ENCODE data around the gene ZNF648.
A peak's percentile ranks its signal among the peaks of the same experiment; 100 is the strongest.

ZNF648 gene, protein sequence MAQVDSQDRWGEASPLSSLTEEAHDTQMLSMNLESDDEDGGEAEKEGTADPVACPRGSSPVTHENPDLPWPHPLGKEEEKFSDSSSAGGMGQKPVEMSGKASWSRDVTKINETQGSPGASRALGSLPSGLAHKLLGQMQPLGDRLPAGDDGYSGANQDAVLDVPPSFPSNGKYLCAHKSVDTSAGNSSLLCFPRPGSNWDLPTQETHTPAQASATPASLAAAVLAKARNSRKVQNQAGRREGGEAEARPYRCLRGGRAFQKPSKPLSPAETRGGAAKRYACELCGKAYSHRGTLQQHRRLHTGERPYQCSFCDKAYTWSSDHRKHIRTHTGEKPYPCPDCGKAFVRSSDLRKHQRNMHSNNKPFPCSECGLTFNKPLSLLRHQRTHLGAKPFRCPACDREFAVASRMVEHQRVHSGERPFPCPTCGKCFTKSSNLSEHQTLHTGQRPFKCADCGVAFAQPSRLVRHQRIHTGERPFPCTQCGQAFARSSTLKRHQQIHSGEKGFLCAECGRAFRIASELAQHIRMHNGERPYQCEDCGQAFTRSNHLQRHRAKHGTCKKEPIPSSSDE

DNA sequence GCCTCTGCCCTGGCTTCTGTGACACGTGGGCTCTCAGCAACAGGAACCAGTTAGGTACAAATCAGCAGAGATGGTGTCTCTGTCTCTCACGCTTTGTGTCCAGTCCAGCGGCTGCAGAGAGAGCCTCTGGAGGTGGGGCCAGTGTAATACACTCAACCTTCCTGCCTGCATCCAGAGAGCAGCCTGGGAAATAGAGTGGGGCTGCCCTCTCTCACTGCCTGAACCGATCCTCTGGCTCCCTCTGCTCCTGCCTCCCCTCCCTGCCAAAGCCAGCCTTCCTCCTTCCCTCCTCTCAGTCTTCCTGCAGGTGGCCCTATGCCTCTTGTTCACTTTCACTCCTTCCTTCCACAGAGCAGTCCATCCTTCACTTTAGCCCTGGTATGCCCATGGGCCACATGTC is at the start of gene ZNF648:
ZNF648 (minus strand) TSS at position 119 of the 400 bp plus-strand sequence. CDS start 3,702 bp downstream, outside the sequence.
- no peak for DNase-seq (ENCODE audit: insufficient read length, low spot score)
- no peak for FAIRE-seq
- TF ChIP-seq, protein P1, sequence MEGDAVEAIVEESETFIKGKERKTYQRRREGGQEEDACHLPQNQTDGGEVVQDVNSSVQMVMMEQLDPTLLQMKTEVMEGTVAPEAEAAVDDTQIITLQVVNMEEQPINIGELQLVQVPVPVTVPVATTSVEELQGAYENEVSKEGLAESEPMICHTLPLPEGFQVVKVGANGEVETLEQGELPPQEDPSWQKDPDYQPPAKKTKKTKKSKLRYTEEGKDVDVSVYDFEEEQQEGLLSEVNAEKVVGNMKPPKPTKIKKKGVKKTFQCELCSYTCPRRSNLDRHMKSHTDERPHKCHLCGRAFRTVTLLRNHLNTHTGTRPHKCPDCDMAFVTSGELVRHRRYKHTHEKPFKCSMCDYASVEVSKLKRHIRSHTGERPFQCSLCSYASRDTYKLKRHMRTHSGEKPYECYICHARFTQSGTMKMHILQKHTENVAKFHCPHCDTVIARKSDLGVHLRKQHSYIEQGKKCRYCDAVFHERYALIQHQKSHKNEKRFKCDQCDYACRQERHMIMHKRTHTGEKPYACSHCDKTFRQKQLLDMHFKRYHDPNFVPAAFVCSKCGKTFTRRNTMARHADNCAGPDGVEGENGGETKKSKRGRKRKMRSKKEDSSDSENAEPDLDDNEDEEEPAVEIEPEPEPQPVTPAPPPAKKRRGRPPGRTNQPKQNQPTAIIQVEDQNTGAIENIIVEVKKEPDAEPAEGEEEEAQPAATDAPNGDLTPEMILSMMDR (IDR thresholded peaks at IDR 0.05; ENCODE audit: insufficient read depth, missing control alignments), result no peak

DNA sequence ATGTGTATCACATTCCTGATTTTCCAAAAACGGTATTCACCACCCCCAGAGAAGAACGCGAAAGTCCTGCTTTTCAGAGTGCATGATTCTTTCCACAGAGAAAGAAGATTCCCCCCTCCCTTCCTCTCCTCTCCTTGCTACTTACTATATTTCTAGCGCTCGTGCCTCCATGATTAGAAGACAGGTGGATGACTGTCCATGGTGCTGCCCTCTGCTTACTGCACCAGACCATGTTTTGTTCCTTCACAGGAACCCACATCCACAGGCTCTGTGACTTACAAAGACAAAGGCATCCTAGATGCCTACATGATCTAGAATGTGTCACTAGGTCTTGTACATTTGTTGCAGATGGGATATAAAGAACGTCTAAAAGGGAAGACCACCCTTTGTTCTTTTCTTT is 49.1 kb upstream of the ZNF648 start:
- DNase-seq (ENCODE audit: insufficient read length, low spot score), result no peak
- no peak for FAIRE-seq

DNA sequence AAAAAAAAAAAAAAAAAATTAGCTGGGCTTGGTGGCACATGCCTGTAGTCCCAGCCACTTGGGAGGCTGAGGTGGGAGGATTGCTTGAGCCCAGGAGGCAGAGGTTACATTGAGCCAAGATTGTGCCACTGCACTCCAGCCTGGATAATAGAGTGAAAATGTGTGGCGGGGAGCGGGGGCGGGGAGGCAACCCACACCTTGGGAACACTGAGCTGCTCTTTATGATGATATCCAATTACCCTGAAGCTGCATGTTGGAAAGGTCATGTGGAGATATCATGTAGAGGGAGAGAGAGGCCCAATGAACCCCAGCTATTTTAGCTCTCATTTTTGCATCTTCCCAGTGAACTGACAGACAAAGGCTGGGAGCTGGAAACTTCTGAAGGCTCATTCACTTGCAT is 48.3 kb upstream of the ZNF648 start:
- DNase-seq (ENCODE audit: insufficient read length, low spot score), result no peak
- FAIRE-seq, result no peak
- TF ChIP-seq, protein P1 (IDR thresholded peaks at IDR 0.05; ENCODE audit: insufficient read depth, missing control alignments), result no peak

More for the DNA sequence above, 49.1 kb upstream of the ZNF648 start:
- TF ChIP-seq, protein P1 (IDR thresholded peaks at IDR 0.05; ENCODE audit: insufficient read depth, missing control alignments), result no peak

DNA sequence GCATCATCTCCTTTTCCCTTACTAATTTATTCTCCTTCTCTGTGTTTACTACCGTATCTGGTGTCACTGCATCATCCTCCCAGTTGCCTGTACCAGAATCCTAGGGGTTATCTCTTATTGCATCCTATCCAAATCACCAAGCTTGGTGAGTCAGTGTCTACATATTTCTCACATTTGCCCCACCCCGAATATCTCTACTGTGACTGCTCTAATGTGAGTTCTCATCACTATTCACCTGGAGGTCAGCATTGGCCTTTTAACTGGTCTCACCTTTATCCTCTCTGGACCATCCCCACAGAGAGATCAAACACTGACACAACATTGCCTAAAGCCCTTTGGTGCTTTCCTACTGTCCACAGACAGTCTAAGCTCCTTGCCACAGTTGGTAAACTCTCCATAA is 45.7 kb upstream of the ZNF648 start:
- DNase-seq (ENCODE audit: insufficient read length, low spot score), result no peak
- TF ChIP-seq, protein P1 (IDR thresholded peaks at IDR 0.05; ENCODE audit: insufficient read depth, missing control alignments), result no peak
- FAIRE-seq, result no peak

DNA sequence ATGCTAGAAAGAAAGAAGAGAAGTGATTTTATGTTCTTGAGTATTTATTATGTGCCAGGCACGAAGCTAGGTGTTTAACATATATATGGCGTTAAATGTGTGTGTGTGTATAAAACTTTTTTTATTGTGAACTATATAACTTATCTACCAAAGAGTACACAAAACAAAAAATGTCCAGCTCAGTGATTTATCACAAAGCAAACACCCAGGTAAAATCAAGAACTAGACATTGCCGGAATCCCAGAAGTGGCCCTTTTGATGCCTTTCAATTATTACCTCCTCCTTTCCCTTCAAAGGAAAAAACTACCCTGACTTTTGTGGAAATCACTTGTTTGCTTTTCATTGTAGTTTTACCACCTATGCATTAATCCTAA is 40.5 kb upstream of the ZNF648 start:
- TF ChIP-seq, protein P1 (IDR thresholded peaks at IDR 0.05; ENCODE audit: insufficient read depth, missing control alignments), result no peak
- FAIRE-seq (peak; percentile 16), DNase-seq (ENCODE audit: insufficient read length, low spot score) (no peak)

DNA sequence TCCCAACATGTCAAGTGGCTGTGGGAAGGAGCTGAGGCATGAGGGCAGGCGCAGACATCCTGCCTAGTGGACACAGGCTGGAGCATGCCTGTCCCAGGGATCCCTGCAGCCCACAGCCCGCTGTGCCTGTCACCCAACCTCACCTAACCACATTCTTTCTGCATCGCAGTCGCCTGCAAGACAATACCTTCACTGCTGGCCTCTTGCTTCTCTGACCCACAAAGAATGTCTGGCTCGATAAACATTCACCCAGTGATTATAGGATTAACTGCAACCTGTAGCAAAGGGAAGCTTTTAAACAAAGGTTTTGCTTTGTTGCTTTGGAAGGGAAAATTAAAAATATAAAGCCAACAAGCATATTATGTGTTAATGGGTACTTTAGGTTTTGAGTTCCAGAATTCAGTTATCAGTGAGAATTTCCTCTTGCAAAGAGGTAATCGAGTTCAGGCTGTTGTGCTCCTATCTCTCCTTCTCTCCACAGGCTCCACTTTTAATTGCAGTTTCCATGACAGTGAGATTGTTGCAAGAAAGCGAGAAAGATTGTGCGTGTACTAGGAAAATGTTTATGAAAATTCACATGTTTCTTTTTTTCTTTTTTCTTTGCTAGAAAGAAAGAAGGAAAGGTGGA is 40.0 kb upstream of the ZNF648 start:
- FAIRE-seq (no peak), DNase-seq (ENCODE audit: insufficient read length, low spot score) (no peak)
- TF ChIP-seq, protein P1 (IDR thresholded peaks at IDR 0.05; ENCODE audit: insufficient read depth, missing control alignments), result no peak
